ENCODE data around the gene SGF29. TPM values are rescaled to one million over a fixed set of nuclear protein-coding genes. Genes with fewer than 3 reads are reported as not detected.
"Not testable (repeated sequence)": the region's sequence is repeated elsewhere in the genome, so short reads cannot be mapped to it uniquely, and the experiment has no call there.

SGF29 gene
- total RNA-seq, 1 experiment from 2014 or later = 45.3 TPM

GRCh38 chr16:28544998-28545397, 8.7 kb upstream of the SGF29 start:
- no peaks in the 10 kb centered on the region for H3K9me2 ChIP-seq (ENCODE audit: insufficient read depth)
- CTCF ChIA-PET = no interaction called here
- H3K4me2 ChIP-seq = no peak overlapping the region
- H4K20me1 ChIP-seq (ENCODE audit: insufficient read depth) = no peaks in the 10 kb centered on the region
- H3K4me1 ChIP-seq (replicated peaks; ENCODE audit: insufficient read depth) = peaks cover 15% of the 10 kb centered on the region
- no peaks in the 10 kb centered on the region for H3K36me3 ChIP-seq (ENCODE audit: low read depth)
- POLR2A ChIA-PET (ENCODE audit: unreplicated experiment) = no interaction called here
- H3K9me3 ChIP-seq (ENCODE audit: insufficient read depth, low read depth) = no peaks in the 10 kb centered on the region
- H2AFZ ChIP-seq = no peak overlapping the region
- BruUV-seq (replicated peaks) = no TSS peak
- TF ChIP-seq EZH2 (IDR thresholded peaks at IDR 0.05; ENCODE audit: low read depth) (no peak), CTCF (conservative IDR thresholded peaks at IDR 0.05) (no peak)
- DNase-seq = no peak
- H3K4me3 ChIP-seq = no peak overlapping the region
- intact Hi-C loops (cut with micrococcal nuclease; ENCODE audit: unreplicated experiment) = no loop called here
- H3F3A ChIP-seq (ENCODE audit: insufficient read depth, low read depth) = peaks cover 7% of the 10 kb centered on the region; the same call in 1 of the 2 replicates
- H3K27ac ChIP-seq = no peak overlapping the region
- no peaks in the 10 kb centered on the region for H3K27me3 ChIP-seq (ENCODE audit: insufficient read depth, low read depth)
- no peaks in the 10 kb centered on the region for H3K79me2 ChIP-seq (ENCODE audit: low read depth)

GRCh38 chr16:28545964-28546363, 7.8 kb upstream of the SGF29 start:
- H3K9me3 ChIP-seq (ENCODE audit: insufficient read depth, low read depth); H3K36me3 ChIP-seq (ENCODE audit: low read depth); H4K20me1 ChIP-seq (ENCODE audit: insufficient read depth); H3K27ac ChIP-seq; BruUV-seq (replicated peaks); H2AFZ ChIP-seq; H3F3A ChIP-seq (ENCODE audit: insufficient read depth, low read depth); H3K4me3 ChIP-seq; DNase-seq; intact Hi-C loops (cut with micrococcal nuclease; ENCODE audit: unreplicated experiment); H3K4me2 ChIP-seq; POLR2A ChIA-PET (ENCODE audit: unreplicated experiment); H3K79me2 ChIP-seq (ENCODE audit: low read depth); H3K27me3 ChIP-seq (ENCODE audit: insufficient read depth, low read depth); H3K9me2 ChIP-seq (ENCODE audit: insufficient read depth): not testable (repeated sequence)
- peaks cover 15% of the 10 kb centered on the region for H3K4me1 ChIP-seq (replicated peaks; ENCODE audit: insufficient read depth)
- CTCF ChIA-PET = interaction anchor here (0.7 kb wide), 1 partner anchor 907 kb away, joined by 3 read pairs; no protein-coding TSS in a partner anchor

GRCh38 chr16:28546626-28547025, 7.1 kb upstream of the SGF29 start:
- ChIA-PET POLR2A (ENCODE audit: unreplicated experiment) (interaction anchor here (0.7 kb wide), 1 partner anchor 23 kb away, joined by 3 read pairs; no protein-coding TSS in a partner anchor), CTCF (no interaction called here)
- Histone ChIP-seq H2AFZ (no peak overlapping the region), H3K79me2 (ENCODE audit: low read depth) (no peaks in the 10 kb centered on the region), H3K9me3 (ENCODE audit: insufficient read depth, low read depth) (no peaks in the 10 kb centered on the region), H3K4me2 (no peak overlapping the region), H3K27ac (no peak overlapping the region), H4K20me1 (ENCODE audit: insufficient read depth) (no peaks in the 10 kb centered on the region), H3K4me1 (replicated peaks; ENCODE audit: insufficient read depth) (peaks cover 15% of the 10 kb centered on the region), H3F3A (ENCODE audit: insufficient read depth, low read depth) (peaks cover 7% of the 10 kb centered on the region; the same call in 1 of the 2 replicates), H3K27me3 (ENCODE audit: insufficient read depth, low read depth) (no peaks in the 10 kb centered on the region), H3K9me2 (ENCODE audit: insufficient read depth) (no peaks in the 10 kb centered on the region), H3K4me3 (no peak overlapping the region), H3K36me3 (ENCODE audit: low read depth) (no peaks in the 10 kb centered on the region)
- no TSS peak for BruUV-seq (replicated peaks)
- intact Hi-C loops (cut with micrococcal nuclease; ENCODE audit: unreplicated experiment) = no loop called here
- DNase-seq = no peak
- TF ChIP-seq CTCF (conservative IDR thresholded peaks at IDR 0.05) (no peak), EZH2 (IDR thresholded peaks at IDR 0.05; ENCODE audit: low read depth) (no peak)

- no peak overlapping the region for H3K4me3 ChIP-seq
- TF ChIP-seq EZH2 (IDR thresholded peaks at IDR 0.05; ENCODE audit: low read depth) (no peak), CTCF (conservative IDR thresholded peaks at IDR 0.05) (no peak)
- peaks cover under 1% of the 10 kb centered on the region for H3F3A ChIP-seq (ENCODE audit: insufficient read depth, low read depth)
- no peaks in the 10 kb centered on the region for H3K27me3 ChIP-seq (ENCODE audit: insufficient read depth, low read depth)
- no peak overlapping the region for H3K4me2 ChIP-seq
- no peaks in the 10 kb centered on the region for H4K20me1 ChIP-seq (ENCODE audit: insufficient read depth)
- no peaks in the 10 kb centered on the region for H3K9me3 ChIP-seq (ENCODE audit: insufficient read depth, low read depth)
- H3K79me2 ChIP-seq (ENCODE audit: low read depth) = no peaks in the 10 kb centered on the region
- BruUV-seq (replicated peaks) = no TSS peak
- H2AFZ ChIP-seq = no peak overlapping the region
- H3K9me2 ChIP-seq (ENCODE audit: insufficient read depth) = no peaks in the 10 kb centered on the region
- H3K4me1 ChIP-seq (replicated peaks; ENCODE audit: insufficient read depth) = peaks cover 13% of the 10 kb centered on the region
- H3K27ac ChIP-seq = no peak overlapping the region
- intact Hi-C loops (cut with micrococcal nuclease; ENCODE audit: unreplicated experiment) = no loop called here
- CTCF ChIA-PET = no interaction called here
- POLR2A ChIA-PET (ENCODE audit: unreplicated experiment) = no interaction called here
- no peak for DNase-seq
- H3K36me3 ChIP-seq (ENCODE audit: low read depth) = no peaks in the 10 kb centered on the region
Observed at GRCh38 chr16:28548306-28548802, 5.4 kb upstream of the SGF29 start.

Data from PC-9 (cell line).